Activated naive CD8-positive, alpha-beta T cell treated with anti-CD3 and anti-CD28 coated beads for 36 hours (primary cell): ENCODE data around the gene HTR3B. TPM values are rescaled to one million over a fixed set of nuclear protein-coding genes. Genes with fewer than 3 reads are reported as not detected.
"Not testable (repeated sequence)": the region's sequence is repeated elsewhere in the genome, so short reads cannot be mapped to it uniquely, and the experiment has no call there.

Experiments
- DNase-seq: peaks from one replicate; pipeline ENCODE4 v3.0.0; 2021
- H3K27ac Mint-ChIP-seq: one replicate; pipeline ENCODE4 v1.8.0; 2022; ENCODE audit warnings: mild to moderate bottlenecking, moderate library complexity, mixed read lengths
- H3K27me3 Mint-ChIP-seq: one replicate; pipeline ENCODE4 v1.8.0; 2022; ENCODE audit warnings: mild to moderate bottlenecking, mixed read lengths
- H3K36me3 Mint-ChIP-seq: one replicate; pipeline ENCODE4 v1.8.0; 2021; ENCODE audit warnings: mild to moderate bottlenecking, mixed read lengths
- H3K4me1 Mint-ChIP-seq: one replicate; pipeline ENCODE4 v1.8.0; 2021; ENCODE audit warnings: mixed read lengths
- H3K4me3 Mint-ChIP-seq: one replicate; pipeline ENCODE4 v1.8.0; 2022; ENCODE audit warnings: mild to moderate bottlenecking, moderate library complexity, mixed read lengths
- H3K9me3 Mint-ChIP-seq: one replicate; pipeline ENCODE4 v1.8.0; 2022; ENCODE audit warnings: mixed read lengths
- total RNA-seq, 2 experiments: library from RNA; stranded (reverse); gene quantifications; one replicate each; pipeline ENCODE4 v1.2.3, GENCODE V29; 2021

The HTR3B gene
- total RNA-seq, 2 experiments from 2014 or later = not detected

DNA sequence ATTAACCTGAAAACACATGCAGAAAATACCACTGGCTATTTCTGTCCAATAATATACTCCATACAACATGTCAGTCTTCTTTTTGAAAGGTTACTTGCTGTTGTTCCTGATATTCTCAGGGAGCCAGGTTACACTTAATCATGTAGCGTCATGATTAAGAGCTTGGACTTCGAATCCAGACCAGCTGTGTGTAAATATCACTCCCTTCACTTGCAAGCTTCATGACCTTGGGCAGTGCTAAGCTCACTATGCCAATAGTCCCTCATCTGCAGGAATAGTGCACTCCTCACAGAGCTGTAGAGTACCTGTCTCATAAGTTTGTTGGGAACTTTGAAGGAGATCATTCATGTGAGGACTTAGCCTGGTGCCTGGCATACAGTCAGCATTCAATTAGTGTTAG lies 1.9 kb downstream of the HTR3B start:
- H3K27ac Mint-ChIP-seq = no peak overlapping the region
- H3K36me3 Mint-ChIP-seq = no peaks in the 10 kb centered on the region
- peaks cover 17% of the 10 kb centered on the region for H3K27me3 Mint-ChIP-seq
- H3K9me3 Mint-ChIP-seq = no peaks in the 10 kb centered on the region
- H3K4me3 Mint-ChIP-seq = no peak overlapping the region
- no peak for DNase-seq
- H3K4me1 Mint-ChIP-seq = no peaks in the 10 kb centered on the region

DNA sequence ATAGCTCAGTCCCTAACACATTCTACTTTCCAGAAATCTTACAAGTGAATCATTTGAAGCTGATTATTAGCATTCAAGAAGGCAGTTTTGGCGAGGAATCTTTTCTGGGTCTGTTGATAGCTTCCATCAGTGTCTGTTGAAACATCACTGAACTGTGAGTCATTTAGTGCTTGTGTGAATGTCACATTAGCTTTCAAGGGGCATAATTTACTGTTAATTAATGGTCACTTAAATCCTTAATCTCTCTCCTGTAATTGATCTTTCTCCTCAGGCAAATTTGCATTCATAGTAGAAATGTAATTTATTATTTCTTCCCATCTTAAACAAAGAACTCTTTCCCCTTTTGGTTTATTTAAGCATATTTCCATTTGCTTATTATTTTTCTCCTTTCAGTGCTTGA lies 2.6 kb downstream of the HTR3B start:
- no peak overlapping the region for H3K27ac Mint-ChIP-seq
- H3K4me1 Mint-ChIP-seq = no peaks in the 10 kb centered on the region
- no peaks in the 10 kb centered on the region for H3K9me3 Mint-ChIP-seq
- H3K27me3 Mint-ChIP-seq = peaks cover 21% of the 10 kb centered on the region
- DNase-seq = no peak
- H3K36me3 Mint-ChIP-seq = no peaks in the 10 kb centered on the region
- H3K4me3 Mint-ChIP-seq = no peak overlapping the region

DNA sequence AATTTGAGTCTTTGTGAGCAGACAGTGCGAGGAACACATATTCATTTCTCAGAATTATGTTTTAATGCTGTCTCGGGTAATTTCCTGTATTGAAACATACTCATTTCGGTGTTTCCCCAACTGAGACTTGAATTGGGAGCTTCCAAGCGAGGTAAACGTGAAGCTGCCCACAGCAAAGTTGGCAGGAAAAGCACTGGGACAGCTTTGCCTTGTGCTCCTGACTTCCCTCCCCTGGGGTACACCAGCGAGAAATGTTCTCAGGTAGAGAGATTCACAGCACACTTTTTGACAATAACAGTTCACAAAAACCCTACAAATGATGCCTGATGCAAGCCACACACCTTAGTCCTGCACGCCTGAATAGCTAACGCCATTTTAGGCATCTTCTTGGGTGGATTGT lies 3.1 kb downstream of the HTR3B start:
- Mint-ChIP-seq H3K36me3 (no peaks in the 10 kb centered on the region), H3K4me1 (no peaks in the 10 kb centered on the region), H3K4me3 (no peak overlapping the region), H3K27me3 (peaks cover 16% of the 10 kb centered on the region), H3K9me3 (no peaks in the 10 kb centered on the region), H3K27ac (no peak overlapping the region)
- no peak for DNase-seq

GRCh38 chr11:113908098-113908497 lies 3.5 kb downstream of the HTR3B start:
- H3K36me3 Mint-ChIP-seq = no peaks in the 10 kb centered on the region
- no peak overlapping the region for H3K27ac Mint-ChIP-seq
- peaks cover 13% of the 10 kb centered on the region for H3K27me3 Mint-ChIP-seq
- no peak for DNase-seq
- no peak overlapping the region for H3K4me3 Mint-ChIP-seq
- no peaks in the 10 kb centered on the region for H3K4me1 Mint-ChIP-seq
- no peaks in the 10 kb centered on the region for H3K9me3 Mint-ChIP-seq

- not testable (repeated sequence) for H3K4me3 Mint-ChIP-seq
Measured at GRCh38 chr11:113911491-113911890, 6.9 kb downstream of the HTR3B start.

DNA sequence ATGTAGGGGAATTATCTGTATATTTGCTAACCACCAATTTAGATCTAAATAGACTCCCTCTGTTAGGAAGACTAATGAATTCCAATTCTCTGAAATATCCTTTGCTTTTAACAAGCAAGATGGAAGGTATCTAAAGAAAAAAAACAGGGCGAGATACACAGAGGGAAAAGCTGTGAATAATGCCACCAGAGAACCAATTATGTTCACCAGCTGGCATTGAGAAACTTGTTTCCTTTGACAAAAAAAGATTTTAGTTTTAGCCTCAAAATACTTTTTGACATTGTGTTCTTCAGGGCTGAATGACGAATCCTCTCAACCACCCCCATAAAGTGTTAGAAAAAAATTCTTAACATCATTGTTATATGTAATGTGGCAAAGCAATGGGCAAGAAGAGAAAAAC lies 19.0 kb downstream of the HTR3B start:
- H3K4me3 Mint-ChIP-seq = no peak overlapping the region
- no peaks in the 10 kb centered on the region for H3K9me3 Mint-ChIP-seq
- no peak overlapping the region for H3K27ac Mint-ChIP-seq
- H3K27me3 Mint-ChIP-seq = peaks cover 17% of the 10 kb centered on the region
- no peaks in the 10 kb centered on the region for H3K36me3 Mint-ChIP-seq
- DNase-seq = no peak
- peaks cover 2% of the 10 kb centered on the region for H3K4me1 Mint-ChIP-seq

More at GRCh38 chr11:113911491-113911890, 6.9 kb downstream of the HTR3B start:
- not testable (repeated sequence) for H3K36me3 Mint-ChIP-seq, H3K9me3 Mint-ChIP-seq, H3K27ac Mint-ChIP-seq, DNase-seq, H3K4me1 Mint-ChIP-seq
- peaks cover 12% of the 10 kb centered on the region for H3K27me3 Mint-ChIP-seq

DNA sequence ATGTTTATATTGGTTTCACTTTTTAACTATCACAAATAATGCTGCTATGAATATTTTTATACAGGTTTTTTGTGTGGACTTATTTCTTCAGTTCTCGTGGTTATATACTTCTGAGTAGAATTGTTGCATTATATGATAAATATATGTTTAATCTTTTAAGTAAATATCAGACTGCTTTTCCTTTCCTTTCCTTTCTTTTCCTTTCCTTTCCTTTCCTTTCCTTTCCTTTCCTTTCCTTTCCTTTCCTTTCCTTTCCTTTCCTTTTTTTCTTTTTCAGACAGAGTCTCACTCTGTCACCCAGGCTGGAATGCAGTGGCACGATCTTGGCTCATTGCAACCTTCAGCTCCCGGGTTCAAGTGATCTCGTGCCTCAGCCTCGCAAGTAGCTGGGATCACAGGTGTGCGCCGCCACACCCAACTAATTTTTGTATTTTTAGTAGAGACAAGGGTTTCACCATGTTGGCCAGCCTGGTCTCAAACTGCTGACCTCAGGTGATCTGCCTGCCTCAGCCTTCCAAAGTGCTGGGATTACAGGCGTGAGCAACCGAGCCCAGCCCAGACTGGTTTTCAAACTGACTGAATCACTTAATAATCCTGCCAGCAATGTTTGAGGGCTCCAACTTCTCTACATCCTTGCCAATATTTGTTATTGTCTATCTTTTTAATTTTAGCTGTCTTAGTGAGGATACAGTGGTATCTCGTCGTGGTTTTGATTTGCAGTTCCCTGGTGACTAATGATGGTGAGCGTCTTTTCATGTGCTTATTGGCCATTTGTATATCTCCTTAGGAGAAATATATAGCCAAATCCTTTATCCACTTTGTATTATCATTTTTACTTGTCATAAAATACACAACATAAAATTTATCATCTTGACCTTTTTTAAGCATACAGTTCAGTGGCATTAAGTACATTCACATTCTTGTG lies 21.9 kb downstream of the HTR3B start:
- H3K27me3 Mint-ChIP-seq = peaks cover 28% of the 10 kb centered on the region
- H3K4me3 Mint-ChIP-seq = no peak overlapping the region
- no peaks in the 10 kb centered on the region for H3K36me3 Mint-ChIP-seq
- DNase-seq = no peak
- no peak overlapping the region for H3K27ac Mint-ChIP-seq
- H3K9me3 Mint-ChIP-seq = no peaks in the 10 kb centered on the region
- H3K4me1 Mint-ChIP-seq = peaks cover 2% of the 10 kb centered on the region

DNA sequence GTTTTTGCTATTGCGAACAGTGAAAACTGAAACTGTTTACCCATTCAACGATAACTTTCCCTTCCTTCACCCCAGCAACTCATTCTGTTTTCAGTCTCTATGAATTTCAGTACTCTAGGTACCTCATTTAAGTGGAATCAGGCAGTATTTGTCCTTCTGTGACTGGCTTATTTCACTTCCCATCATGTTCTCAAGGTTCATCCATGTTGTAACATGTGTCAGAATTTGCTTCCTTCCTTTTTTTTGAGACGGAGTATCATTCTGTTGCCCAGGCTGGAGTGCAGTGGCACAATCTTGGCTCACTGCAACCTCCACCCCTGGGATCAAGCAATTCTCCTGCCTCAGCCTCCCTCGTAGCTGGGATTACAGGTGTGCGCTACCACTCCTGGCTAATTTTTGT lies 23.7 kb downstream of the HTR3B start:
- no peak for DNase-seq
- Mint-ChIP-seq H3K27ac (no peak overlapping the region), H3K27me3 (peaks cover 24% of the 10 kb centered on the region), H3K4me1 (peaks cover 2% of the 10 kb centered on the region), H3K9me3 (no peaks in the 10 kb centered on the region), H3K4me3 (no peak overlapping the region), H3K36me3 (no peaks in the 10 kb centered on the region)

DNA sequence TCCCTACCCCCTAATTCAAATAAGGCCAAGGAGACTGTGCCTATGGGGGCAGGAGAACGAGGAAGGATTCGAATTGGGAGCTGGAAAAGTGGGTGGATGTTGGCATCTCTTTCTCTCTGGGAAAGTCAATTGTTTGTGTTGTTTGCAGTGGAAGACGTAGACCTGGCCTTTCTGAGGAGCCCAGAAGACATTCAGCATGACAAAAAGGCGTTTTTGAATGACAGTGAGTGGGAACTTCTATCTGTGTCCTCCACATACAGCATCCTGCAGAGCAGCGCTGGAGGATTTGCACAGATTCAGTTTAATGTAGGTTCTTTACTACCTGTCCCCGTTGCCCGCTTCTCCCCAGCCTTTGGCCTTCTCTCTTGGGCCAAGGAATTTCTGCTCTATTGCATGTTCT lies 28.2 kb downstream of the HTR3B start:
- DNase-seq = no peak
- H3K4me1 Mint-ChIP-seq = no peaks in the 10 kb centered on the region
- H3K27me3 Mint-ChIP-seq = peaks cover 18% of the 10 kb centered on the region
- no peak overlapping the region for H3K4me3 Mint-ChIP-seq
- no peaks in the 10 kb centered on the region for H3K36me3 Mint-ChIP-seq
- no peaks in the 10 kb centered on the region for H3K9me3 Mint-ChIP-seq
- H3K27ac Mint-ChIP-seq = no peak overlapping the region

GRCh38 chr11:113934193-113934592 lies 29.6 kb downstream of the HTR3B start:
- not testable (repeated sequence) for H3K4me1 Mint-ChIP-seq, H3K36me3 Mint-ChIP-seq, H3K4me3 Mint-ChIP-seq, H3K9me3 Mint-ChIP-seq, DNase-seq, H3K27ac Mint-ChIP-seq
- peaks cover 18% of the 10 kb centered on the region for H3K27me3 Mint-ChIP-seq

DNA sequence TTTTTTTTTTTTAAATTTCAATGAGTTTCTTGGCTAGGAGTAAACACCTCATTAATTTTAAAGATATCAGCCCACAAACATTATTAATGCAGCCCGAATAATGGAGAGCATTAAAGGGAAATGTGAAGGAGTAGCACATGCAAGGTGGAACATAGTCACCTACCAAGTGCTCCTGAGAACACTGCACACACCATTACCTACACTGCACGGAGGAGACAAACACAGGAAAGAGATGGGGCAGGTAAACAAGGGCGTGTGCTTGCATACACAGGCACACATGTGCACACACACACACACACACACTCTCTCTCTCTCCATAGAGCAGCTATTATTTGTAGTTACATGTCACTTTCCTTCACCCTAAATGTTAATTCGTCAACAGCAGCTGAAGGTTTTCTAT lies 30.2 kb downstream of the HTR3B start:
- H3K27ac Mint-ChIP-seq = no peak overlapping the region
- no peaks in the 10 kb centered on the region for H3K9me3 Mint-ChIP-seq
- DNase-seq = no peak
- H3K4me1 Mint-ChIP-seq = no peaks in the 10 kb centered on the region
- H3K4me3 Mint-ChIP-seq = no peak overlapping the region
- H3K27me3 Mint-ChIP-seq = peaks cover 18% of the 10 kb centered on the region
- H3K36me3 Mint-ChIP-seq = no peaks in the 10 kb centered on the region

DNA sequence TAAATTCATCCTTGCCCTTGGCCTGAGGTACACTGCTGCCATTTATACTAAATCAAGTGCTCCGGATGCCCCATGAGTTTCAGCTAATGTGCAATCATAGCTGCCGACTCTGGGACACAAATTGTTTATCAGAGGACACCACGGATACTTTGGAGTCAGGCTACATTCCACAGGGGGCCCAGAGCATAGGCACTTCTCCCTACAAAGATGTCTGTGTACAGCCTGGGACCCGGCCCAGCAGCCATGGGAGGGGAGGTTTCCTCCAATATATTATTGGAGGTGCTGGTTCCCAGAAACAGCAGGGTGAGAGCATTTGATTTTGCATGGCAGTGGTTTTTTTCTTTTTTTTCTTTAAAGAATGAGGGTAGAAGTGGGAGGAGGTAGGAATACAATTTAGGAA lies 31.3 kb downstream of the HTR3B start:
- Mint-ChIP-seq H3K27ac (no peak overlapping the region), H3K4me3 (no peak overlapping the region), H3K27me3 (peaks cover 10% of the 10 kb centered on the region), H3K4me1 (no peaks in the 10 kb centered on the region), H3K9me3 (no peaks in the 10 kb centered on the region), H3K36me3 (no peaks in the 10 kb centered on the region)
- no peak for DNase-seq

DNA sequence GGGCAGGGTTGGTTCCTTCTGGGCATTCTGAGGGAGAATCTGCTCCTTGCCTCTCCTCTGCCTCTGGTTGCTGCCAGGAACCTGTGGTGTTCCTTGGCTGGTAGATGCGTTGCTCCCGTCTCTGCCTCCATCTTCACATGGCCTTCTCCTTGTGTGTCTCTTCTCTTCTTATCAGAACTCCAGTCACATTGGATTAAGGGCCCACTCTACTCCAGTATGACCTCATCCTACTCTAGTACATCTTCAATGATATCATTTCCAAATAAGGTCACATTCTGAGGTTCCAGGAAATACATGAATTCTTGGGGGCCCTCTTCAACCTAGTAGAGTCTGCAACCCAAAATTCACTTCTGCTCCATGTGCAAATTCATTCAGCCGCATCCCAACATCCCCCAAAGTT lies 33.3 kb downstream of the HTR3B start:
- no peak overlapping the region for H3K27ac Mint-ChIP-seq
- H3K9me3 Mint-ChIP-seq = no peaks in the 10 kb centered on the region
- DNase-seq = no peak
- H3K27me3 Mint-ChIP-seq = peaks cover 7% of the 10 kb centered on the region
- H3K36me3 Mint-ChIP-seq = no peaks in the 10 kb centered on the region
- H3K4me3 Mint-ChIP-seq = no peak overlapping the region
- H3K4me1 Mint-ChIP-seq = no peaks in the 10 kb centered on the region

DNA sequence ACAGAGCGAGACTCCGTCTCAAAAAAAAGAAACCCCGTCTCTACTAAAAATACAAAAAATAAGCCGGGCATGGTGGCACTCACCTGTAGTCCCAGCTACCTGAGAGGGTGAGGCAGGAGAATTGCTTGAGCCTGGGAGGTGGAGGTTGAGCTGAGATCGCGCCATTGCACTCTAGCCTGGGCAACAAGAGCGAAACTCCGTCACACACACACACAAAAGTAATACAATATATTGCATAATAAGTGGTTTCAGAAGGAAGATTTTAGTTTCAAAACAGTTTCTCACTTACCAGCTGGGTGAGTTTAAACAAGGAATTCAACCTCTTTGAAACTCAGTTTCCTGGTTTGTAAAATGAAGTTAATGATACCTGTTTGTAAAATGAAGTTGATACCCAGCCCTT lies 37.7 kb downstream of the HTR3B start:
- Mint-ChIP-seq H3K27ac (no peak overlapping the region), H3K27me3 (no peaks in the 10 kb centered on the region), H3K4me3 (no peak overlapping the region), H3K9me3 (no peaks in the 10 kb centered on the region), H3K4me1 (no peaks in the 10 kb centered on the region), H3K36me3 (no peaks in the 10 kb centered on the region)
- no peak for DNase-seq

DNA sequence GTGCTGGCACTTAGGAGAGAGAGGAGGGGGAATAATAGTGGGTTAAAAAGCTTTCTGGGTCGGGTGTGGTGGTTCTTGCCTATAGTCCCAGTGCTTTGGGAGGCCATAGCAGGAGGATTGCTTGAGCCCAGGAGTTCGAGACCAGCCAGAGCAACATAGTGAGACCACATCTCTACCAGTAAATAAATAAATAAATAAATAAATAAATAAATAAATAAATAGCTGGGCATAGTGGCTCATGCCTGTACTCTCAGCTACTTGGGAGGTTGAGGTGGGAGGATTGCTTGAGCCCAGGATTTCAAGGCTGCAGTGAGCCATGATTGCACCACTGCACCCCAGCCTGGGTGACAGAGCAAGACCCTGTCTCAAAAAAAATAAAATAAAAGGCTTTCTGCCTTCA lies 41.6 kb downstream of the HTR3B start:
- not testable (repeated sequence) for H3K27ac Mint-ChIP-seq, H3K27me3 Mint-ChIP-seq, H3K36me3 Mint-ChIP-seq, H3K9me3 Mint-ChIP-seq, H3K4me3 Mint-ChIP-seq, H3K4me1 Mint-ChIP-seq, DNase-seq

DNA sequence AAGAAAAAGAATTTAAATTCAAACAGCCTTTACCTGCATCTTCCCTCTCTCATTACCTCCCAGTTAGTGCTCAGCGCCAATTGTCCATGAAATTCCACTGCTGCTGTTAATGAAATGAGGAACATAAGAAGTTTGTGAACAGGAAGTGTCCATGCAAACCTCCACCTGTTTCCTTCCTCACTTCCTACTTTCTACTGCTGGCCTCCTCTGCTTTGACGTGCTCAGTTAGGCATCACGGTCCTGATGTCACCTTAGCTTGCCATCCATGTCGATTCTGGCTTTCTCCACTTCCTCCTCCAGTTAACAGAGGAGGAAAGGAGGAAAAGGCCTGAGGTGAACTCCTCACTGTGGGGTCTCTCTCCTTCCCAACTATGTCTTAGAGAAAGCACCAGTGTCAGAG lies 43.4 kb downstream of the HTR3B start:
- Mint-ChIP-seq H3K4me1 (no peaks in the 10 kb centered on the region), H3K36me3 (no peaks in the 10 kb centered on the region), H3K27ac (no peak overlapping the region), H3K4me3 (no peak overlapping the region), H3K27me3 (peaks cover 3% of the 10 kb centered on the region), H3K9me3 (no peaks in the 10 kb centered on the region)
- no peak for DNase-seq
